Rectal smooth muscle tissue (tissue), 1 donor: Measurements from ENCODE around the gene TLN1.

ENCODE experiments used
- H3K27ac ChIP-seq: one replicate; pipeline ENCODE4 v1.7.0; 2013; ENCODE audit warnings: low read depth, low read length, inconsistent platforms
- H3K27me3 ChIP-seq: one replicate; pipeline ENCODE4 v1.7.0; 2013; ENCODE audit warnings: low read length; ENCODE audit not compliant: control insufficient read depth, insufficient read depth
- H3K36me3 ChIP-seq: one replicate; pipeline ENCODE4 v1.7.0; 2013; ENCODE audit warnings: low read length; ENCODE audit not compliant: control insufficient read depth, insufficient read depth
- H3K4me1 ChIP-seq: one replicate; pipeline ENCODE4 v1.7.0; 2013; ENCODE audit warnings: low read length; ENCODE audit not compliant: control insufficient read depth, insufficient read depth
- H3K4me3 ChIP-seq: one replicate; pipeline ENCODE4 v1.7.0; 2013; ENCODE audit warnings: low read length
- H3K9ac ChIP-seq: one replicate; pipeline ENCODE4 v1.7.0; 2013; ENCODE audit warnings: low read length

TLN1 gene

GRCh38 chr9:35736201-35736633, 4.2 kb upstream of the TLN1 start:
- no peak overlapping the region for H3K4me3 ChIP-seq
- peaks cover 56% of the 10 kb centered on the region for H3K36me3 ChIP-seq
- H3K27me3 ChIP-seq = no peaks in the 10 kb centered on the region
- peak overlapping the region; percentile 1 for H3K27ac ChIP-seq
- no peak overlapping the region for H3K9ac ChIP-seq
- H3K4me1 ChIP-seq = peaks cover 8% of the 10 kb centered on the region

GRCh38 chr9:35734096-35734495, 2.1 kb upstream of the TLN1 start:
- H3K4me3 ChIP-seq = no peak overlapping the region
- no peaks in the 10 kb centered on the region for H3K27me3 ChIP-seq
- peaks cover 28% of the 10 kb centered on the region for H3K4me1 ChIP-seq
- peaks cover 39% of the 10 kb centered on the region for H3K36me3 ChIP-seq
- peak overlapping the region; percentile 24 for H3K27ac ChIP-seq
- H3K9ac ChIP-seq = no peak overlapping the region

GRCh38 chr9:35732800-35733541, 976 bp upstream of the TLN1 start:
- Histone ChIP-seq H3K36me3 (peaks cover 29% of the 10 kb centered on the region), H3K4me1 (peaks cover 38% of the 10 kb centered on the region), H3K27me3 (no peaks in the 10 kb centered on the region), H3K27ac (peak overlapping the region; percentile 94), H3K9ac (peak overlapping the region; percentile 82), H3K4me3 (peak overlapping the region; percentile 73)

GRCh38 chr9:35731415-35732184, 395 bp downstream of the TLN1 start:
- peak overlapping the region; percentile 94 for H3K27ac ChIP-seq
- peak overlapping the region; percentile 66 for H3K4me3 ChIP-seq
- peak overlapping the region; percentile 85 for H3K9ac ChIP-seq
- H3K27me3 ChIP-seq = no peaks in the 10 kb centered on the region
- H3K36me3 ChIP-seq = peaks cover 16% of the 10 kb centered on the region
- peaks cover 51% of the 10 kb centered on the region for H3K4me1 ChIP-seq

- peaks cover 57% of the 10 kb centered on the region for H3K4me1 ChIP-seq
- peaks cover 7% of the 10 kb centered on the region for H3K36me3 ChIP-seq
- H3K27me3 ChIP-seq = no peaks in the 10 kb centered on the region
- H3K4me3 ChIP-seq = peak overlapping the region; percentile 66
- no peak overlapping the region for H3K9ac ChIP-seq
- peak overlapping the region; percentile 94 for H3K27ac ChIP-seq
Observed at GRCh38 chr9:35730486-35730854, 1.5 kb downstream of the TLN1 start.

GRCh38 chr9:35729700-35730485, 2.1 kb downstream of the TLN1 start:
- H3K27me3 ChIP-seq = no peaks in the 10 kb centered on the region
- H3K36me3 ChIP-seq = peaks cover 7% of the 10 kb centered on the region
- H3K27ac ChIP-seq = peak overlapping the region; percentile 94
- H3K9ac ChIP-seq = peak overlapping the region; percentile 33
- peak overlapping the region; percentile 66 for H3K4me3 ChIP-seq
- peaks cover 57% of the 10 kb centered on the region for H3K4me1 ChIP-seq

- peaks cover 15% of the 10 kb centered on the region for H3K36me3 ChIP-seq
- H3K27me3 ChIP-seq = no peaks in the 10 kb centered on the region
- H3K4me1 ChIP-seq = peaks cover 57% of the 10 kb centered on the region
- peak overlapping the region; percentile 33 for H3K9ac ChIP-seq
- peak overlapping the region; percentile 66 for H3K4me3 ChIP-seq
- H3K27ac ChIP-seq = peak overlapping the region; percentile 94
Observed at GRCh38 chr9:35729101-35729500, 2.9 kb downstream of the TLN1 start.

GRCh38 chr9:35728041-35728971, 3.7 kb downstream of the TLN1 start:
- Histone ChIP-seq H3K4me3 (peak overlapping the region; percentile 63), H3K4me1 (peaks cover 56% of the 10 kb centered on the region), H3K9ac (peak overlapping the region; percentile 68), H3K27ac (peak overlapping the region; percentile 94), H3K27me3 (no peaks in the 10 kb centered on the region), H3K36me3 (peaks cover 23% of the 10 kb centered on the region)

- Histone ChIP-seq H3K4me1 (peaks cover 50% of the 10 kb centered on the region), H3K27me3 (no peaks in the 10 kb centered on the region), H3K27ac (peak overlapping the region; percentile 94), H3K9ac (peak overlapping the region; percentile 55), H3K4me3 (peak overlapping the region; percentile 63), H3K36me3 (peaks cover 27% of the 10 kb centered on the region)
Observed at GRCh38 chr9:35727676-35728040, 4.3 kb downstream of the TLN1 start.

GRCh38 chr9:35726931-35727330, 5.1 kb downstream of the TLN1 start:
- H3K4me3 ChIP-seq = peak overlapping the region; percentile 63

GRCh38 chr9:35725362-35725761, 6.6 kb downstream of the TLN1 start:
- peak overlapping the region; percentile 37 for H3K27ac ChIP-seq
- H3K36me3 ChIP-seq = peaks cover 48% of the 10 kb centered on the region
- no peak overlapping the region for H3K4me3 ChIP-seq
- no peak overlapping the region for H3K9ac ChIP-seq
- H3K27me3 ChIP-seq = no peaks in the 10 kb centered on the region
- H3K4me1 ChIP-seq = peaks cover 41% of the 10 kb centered on the region

More at GRCh38 chr9:35726931-35727330, 5.1 kb downstream of the TLN1 start:
- Histone ChIP-seq H3K9ac (peak overlapping the region; percentile 55), H3K27ac (peak overlapping the region; percentile 94), H3K4me1 (peaks cover 50% of the 10 kb centered on the region), H3K36me3 (peaks cover 34% of the 10 kb centered on the region), H3K27me3 (no peaks in the 10 kb centered on the region)
